ENCODE measurements around the gene SLC25A2. TPM values are rescaled to one million over a fixed set of nuclear protein-coding genes. Genes with fewer than 3 reads are reported as not detected.
A peak's percentile ranks its signal among the peaks of the same experiment; 100 is the strongest.

The SLC25A2 gene
- total and polyA plus RNA-seq, 2 experiments from 2014 or later, result 0.42 TPM; not detected in 1

DNA sequence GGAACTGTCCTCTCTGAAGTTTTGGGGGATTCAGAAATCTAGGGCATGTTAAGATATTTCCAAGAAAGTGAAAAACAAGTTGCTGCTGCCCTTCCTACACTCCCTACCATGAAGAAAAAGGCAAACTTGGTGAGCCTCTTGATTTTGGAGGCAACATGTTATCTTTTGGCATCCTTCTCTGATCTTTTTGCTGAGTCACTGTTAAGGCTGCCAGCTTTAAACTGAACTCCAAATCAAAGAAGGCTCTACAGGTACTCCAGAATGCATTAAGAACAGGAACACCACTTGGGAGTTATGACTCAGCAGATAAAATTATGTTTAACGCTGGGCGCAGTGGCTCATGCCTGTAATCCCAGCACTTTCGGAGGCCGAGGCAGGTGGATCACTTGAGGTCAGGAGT, 34.7 kb downstream of the SLC25A2 start:
- Histone ChIP-seq H3K9me3 (ENCODE audit: low read depth) (peaks cover 3% of the 10 kb centered on the region), H3K4me1 (ENCODE audit: low read depth) (no peaks in the 10 kb centered on the region), H3K4me3 (no peak overlapping the region), H3K27ac (no peak overlapping the region), H3K27me3 (no peaks in the 10 kb centered on the region), H3K36me3 (no peaks in the 10 kb centered on the region)
- TF ChIP-seq CTCF (IDR thresholded peaks at IDR 0.05; ENCODE audit: low read depth, low read length), result no peak
- no peak for DNase-seq (ENCODE audit: low read depth in 1 of 2, low spot score in 1 of 2)

DNA sequence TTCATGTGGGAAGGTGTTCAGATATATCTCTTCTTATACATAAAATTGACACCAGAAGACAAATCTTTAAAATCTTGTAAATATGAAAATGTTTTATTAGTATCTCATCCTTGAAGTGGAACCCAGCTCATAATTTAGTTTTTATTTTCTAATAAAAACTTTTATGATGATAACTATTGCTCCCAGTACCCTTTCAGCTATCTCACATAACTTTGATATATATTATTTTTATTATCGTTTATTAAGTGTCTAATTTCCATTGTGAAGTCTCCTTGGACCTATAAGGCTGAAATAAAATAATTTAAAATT, 42.7 kb downstream of the SLC25A2 start:
- no peak overlapping the region for H3K4me3 ChIP-seq
- no peak for TF ChIP-seq CTCF (IDR thresholded peaks at IDR 0.05; ENCODE audit: low read depth, low read length)
- DNase-seq (ENCODE audit: low read depth in 1 of 2, low spot score in 1 of 2), result no peak
- H3K9me3 ChIP-seq (ENCODE audit: low read depth), result peaks cover 10% of the 10 kb centered on the region
- no peaks in the 10 kb centered on the region for H3K4me1 ChIP-seq (ENCODE audit: low read depth)
- H3K36me3 ChIP-seq, result no peaks in the 10 kb centered on the region
- H3K27me3 ChIP-seq, result no peaks in the 10 kb centered on the region
- no peak overlapping the region for H3K27ac ChIP-seq

- Histone ChIP-seq H3K4me1 (ENCODE audit: low read depth) (no peaks in the 10 kb centered on the region), H3K36me3 (no peaks in the 10 kb centered on the region), H3K9me3 (ENCODE audit: low read depth) (peaks cover 10% of the 10 kb centered on the region), H3K27ac (no peak overlapping the region), H3K4me3 (no peak overlapping the region), H3K27me3 (no peaks in the 10 kb centered on the region)
- TF ChIP-seq CTCF (IDR thresholded peaks at IDR 0.05; ENCODE audit: low read depth, low read length), result no peak
- peak; percentile 3 for DNase-seq (ENCODE audit: low read depth in 1 of 2, low spot score in 1 of 2)
These were observed 43.2 kb downstream of the SLC25A2 start for GRCh38 chr5:141260458-141261237.

- Histone ChIP-seq H3K27ac (no peak overlapping the region), H3K4me1 (ENCODE audit: low read depth) (no peaks in the 10 kb centered on the region)
These were observed 44.9 kb downstream of the SLC25A2 start for GRCh38 chr5:141258948-141259347.

DNA sequence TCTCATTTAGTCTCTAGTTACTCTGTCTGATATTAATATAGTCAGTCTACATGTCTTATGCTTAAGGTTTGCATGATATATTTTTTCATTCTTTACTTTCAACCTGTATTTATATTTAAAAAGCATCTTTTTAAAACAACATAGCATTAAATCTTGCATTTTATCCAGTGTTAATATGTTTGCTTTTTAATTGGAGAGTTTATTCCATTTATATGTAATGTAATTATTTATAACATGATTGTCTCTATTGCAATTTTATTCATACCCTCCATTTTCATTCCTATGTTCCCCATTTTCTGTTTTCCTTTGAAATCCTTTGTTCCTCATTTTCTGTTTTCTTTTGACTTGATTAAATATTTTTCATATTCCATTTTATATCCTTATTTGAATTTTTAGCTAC, 45.4 kb downstream of the SLC25A2 start:
- Histone ChIP-seq H3K27ac (no peak overlapping the region), H3K27me3 (no peaks in the 10 kb centered on the region), H3K4me1 (ENCODE audit: low read depth) (no peaks in the 10 kb centered on the region), H3K4me3 (no peak overlapping the region), H3K9me3 (ENCODE audit: low read depth) (peaks cover 8% of the 10 kb centered on the region), H3K36me3 (no peaks in the 10 kb centered on the region)
- no peak for DNase-seq (ENCODE audit: low read depth in 1 of 2, low spot score in 1 of 2)
- TF ChIP-seq CTCF (IDR thresholded peaks at IDR 0.05; ENCODE audit: low read depth, low read length), result no peak

More at GRCh38 chr5:141258948-141259347, 44.9 kb downstream of the SLC25A2 start:
- H3K27me3 ChIP-seq, result no peaks in the 10 kb centered on the region
- H3K36me3 ChIP-seq, result no peaks in the 10 kb centered on the region
- no peak overlapping the region for H3K4me3 ChIP-seq
- DNase-seq (ENCODE audit: low read depth in 1 of 2, low spot score in 1 of 2), result no peak
- no peak for TF ChIP-seq CTCF (IDR thresholded peaks at IDR 0.05; ENCODE audit: low read depth, low read length)
- H3K9me3 ChIP-seq (ENCODE audit: low read depth), result peaks cover 8% of the 10 kb centered on the region

Other genes with a start within 250 kb of the SLC25A2 start
Only the 30 nearest of the 38 such genes appear.
- gene PCDHB7, start 131.4 kb downstream of the SLC25A2 start, total RNA-seq, result 1.1 and 2.3 TPM in 2 replicates
- gene PCDHB7, start 131.4 kb downstream of the SLC25A2 start, polyA plus RNA-seq, result 0.40 and 1.0 TPM in 2 replicates
- gene PCDHB8, start 126.3 kb downstream of the SLC25A2 start, total RNA-seq, result 17.2 and 20.8 TPM in 2 replicates
- gene PCDHB8, start 126.3 kb downstream of the SLC25A2 start, polyA plus RNA-seq, result 6.2 and 8.7 TPM in 2 replicates
- gene PCDHB16, start 121.7 kb downstream of the SLC25A2 start, total RNA-seq, result 4.8 and 6.3 TPM in 2 replicates
- gene PCDHB16, start 121.7 kb downstream of the SLC25A2 start, polyA plus RNA-seq, result 1.6 and 2.7 TPM in 2 replicates
- gene PCDHB9, start 116.9 kb downstream of the SLC25A2 start, total RNA-seq, result 7.4 and 7.9 TPM in 2 replicates
- 2.5 and 2.9 TPM in 2 replicates for gene PCDHB9, start 116.9 kb downstream of the SLC25A2 start, polyA plus RNA-seq
- 8.8 and 10.9 TPM in 2 replicates for gene PCDHB10, start 111.7 kb downstream of the SLC25A2 start, total RNA-seq
- gene PCDHB10, start 111.7 kb downstream of the SLC25A2 start, polyA plus RNA-seq, result 7.8 and 9.0 TPM in 2 replicates
- gene PCDHB11, start 104.4 kb downstream of the SLC25A2 start, total RNA-seq, result 4.7 and 8.6 TPM in 2 replicates
- gene PCDHB11, start 104.4 kb downstream of the SLC25A2 start, polyA plus RNA-seq, result 2.4 and 3.1 TPM in 2 replicates
- 9.5 and 17.7 TPM in 2 replicates for gene PCDHB12, start 95.3 kb downstream of the SLC25A2 start, total RNA-seq
- gene PCDHB12, start 95.3 kb downstream of the SLC25A2 start, polyA plus RNA-seq, result 2.1 and 3.5 TPM in 2 replicates
- gene PCDHB13, start 90.1 kb downstream of the SLC25A2 start, total RNA-seq, result 7.8 and 8.4 TPM in 2 replicates
- gene PCDHB13, start 90.1 kb downstream of the SLC25A2 start, polyA plus RNA-seq, result 1.3 and 3.1 TPM in 2 replicates
- gene PCDHB14, start 80.7 kb downstream of the SLC25A2 start, total RNA-seq, result 17.3 and 21.2 TPM in 2 replicates
- 8.1 and 11.8 TPM in 2 replicates for gene PCDHB14, start 80.7 kb downstream of the SLC25A2 start, polyA plus RNA-seq
- 21.3 and 32.4 TPM in 2 replicates for gene PCDHB15, start 58.7 kb downstream of the SLC25A2 start, total RNA-seq
- gene PCDHB15, start 58.7 kb downstream of the SLC25A2 start, polyA plus RNA-seq, result 13.3 and 19.3 TPM in 2 replicates
- gene TAF7, start 16.7 kb upstream of the SLC25A2 start, total RNA-seq, result 93.8 and 124 TPM in 2 replicates
- gene TAF7, start 16.7 kb upstream of the SLC25A2 start, polyA plus RNA-seq, result 165 and 215 TPM in 2 replicates
- gene PCDHGA1, start 26.5 kb upstream of the SLC25A2 start, total RNA-seq, result 1.7 and 2.3 TPM in 2 replicates
- 0.40 and 1.2 TPM in 2 replicates for gene PCDHGA1, start 26.5 kb upstream of the SLC25A2 start, polyA plus RNA-seq
- 0.95 and 1.8 TPM in 2 replicates for gene PCDHGA2, start 34.7 kb upstream of the SLC25A2 start, total RNA-seq
- 0.18 and 1.1 TPM in 2 replicates for gene PCDHGA2, start 34.7 kb upstream of the SLC25A2 start, polyA plus RNA-seq
- gene PCDHGA3, start 39.8 kb upstream of the SLC25A2 start, total RNA-seq, result 1.5 and 3.2 TPM in 2 replicates
- 1.4 and 2.2 TPM in 2 replicates for gene PCDHGA3, start 39.8 kb upstream of the SLC25A2 start, polyA plus RNA-seq
- 1.8 and 3.7 TPM in 2 replicates for gene PCDHGB1, start 46.0 kb upstream of the SLC25A2 start, total RNA-seq
- 0.32 and 0.46 TPM in 2 replicates for gene PCDHGB1, start 46.0 kb upstream of the SLC25A2 start, polyA plus RNA-seq
- gene PCDHGA4, start 51.0 kb upstream of the SLC25A2 start, total RNA-seq, result 1.5 and 1.8 TPM in 2 replicates
- 0.20 and 0.32 TPM in 2 replicates for gene PCDHGA4, start 51.0 kb upstream of the SLC25A2 start, polyA plus RNA-seq
- 2.7 and 3.0 TPM in 2 replicates for gene PCDHGB2, start 55.9 kb upstream of the SLC25A2 start, total RNA-seq
- 1.0 and 2.8 TPM in 2 replicates for gene PCDHGB2, start 55.9 kb upstream of the SLC25A2 start, polyA plus RNA-seq
- 1.1 and 1.2 TPM in 2 replicates for gene PCDHGA5, start 60.1 kb upstream of the SLC25A2 start, total RNA-seq
- gene PCDHGA5, start 60.1 kb upstream of the SLC25A2 start, polyA plus RNA-seq, result 0.09 TPM in 1 of 2 replicates, not detected in the other
- gene PCDHGB3, start 66.2 kb upstream of the SLC25A2 start, total RNA-seq, result 0.71 and 1.2 TPM in 2 replicates
- 0.27 TPM in 1 of 2 replicates, not detected in the other for gene PCDHGB3, start 66.2 kb upstream of the SLC25A2 start, polyA plus RNA-seq
- 0.66 and 0.88 TPM in 2 replicates for gene PCDHGA6, start 69.8 kb upstream of the SLC25A2 start, total RNA-seq
- gene PCDHGA6, start 69.8 kb upstream of the SLC25A2 start, polyA plus RNA-seq, result not detected in 2 replicates
- 1.0 and 1.2 TPM in 2 replicates for gene PCDHGA7, start 78.7 kb upstream of the SLC25A2 start, total RNA-seq
- gene PCDHGA7, start 78.7 kb upstream of the SLC25A2 start, polyA plus RNA-seq, result 0.20 TPM in 1 of 2 replicates, not detected in the other
- gene PCDHGB4, start 83.6 kb upstream of the SLC25A2 start, total RNA-seq, result 17.4 and 23.5 TPM in 2 replicates
- 9.9 and 12.5 TPM in 2 replicates for gene PCDHGB4, start 83.6 kb upstream of the SLC25A2 start, polyA plus RNA-seq
- gene PCDHGA8, start 88.6 kb upstream of the SLC25A2 start, total RNA-seq, result 2.3 and 2.5 TPM in 2 replicates
- 0.37 and 1.0 TPM in 2 replicates for gene PCDHGA8, start 88.6 kb upstream of the SLC25A2 start, polyA plus RNA-seq
- gene PCDHGB5, start 93.9 kb upstream of the SLC25A2 start, total RNA-seq, result 1.2 and 2.6 TPM in 2 replicates
- 0.66 TPM in 1 of 2 replicates, not detected in the other for gene PCDHGB5, start 93.9 kb upstream of the SLC25A2 start, polyA plus RNA-seq
- 1.1 and 1.8 TPM in 2 replicates for gene PCDHGA9, start 98.7 kb upstream of the SLC25A2 start, total RNA-seq
- gene PCDHGA9, start 98.7 kb upstream of the SLC25A2 start, polyA plus RNA-seq, result 0.04 and 0.70 TPM in 2 replicates
- gene PCDHGB6, start 104.0 kb upstream of the SLC25A2 start, total RNA-seq, result 28.7 and 48.6 TPM in 2 replicates
- gene PCDHGB6, start 104.0 kb upstream of the SLC25A2 start, polyA plus RNA-seq, result 26.1 and 44.1 TPM in 2 replicates
- 4.5 and 7.3 TPM in 2 replicates for gene PCDHGA10, start 108.9 kb upstream of the SLC25A2 start, total RNA-seq
- 1.1 and 1.4 TPM in 2 replicates for gene PCDHGA10, start 108.9 kb upstream of the SLC25A2 start, polyA plus RNA-seq
- 11.3 and 19.9 TPM in 2 replicates for gene PCDHGB7, start 113.6 kb upstream of the SLC25A2 start, total RNA-seq
- 8.4 and 12.3 TPM in 2 replicates for gene PCDHGB7, start 113.6 kb upstream of the SLC25A2 start, polyA plus RNA-seq
- 3.6 and 5.0 TPM in 2 replicates for gene PCDHGA11, start 117.0 kb upstream of the SLC25A2 start, total RNA-seq
- gene PCDHGA11, start 117.0 kb upstream of the SLC25A2 start, polyA plus RNA-seq, result 0.64 and 1.7 TPM in 2 replicates
- gene PCDHGA12, start 126.5 kb upstream of the SLC25A2 start, total RNA-seq, result 1.7 and 6.1 TPM in 2 replicates
- 0.45 and 0.52 TPM in 2 replicates for gene PCDHGA12, start 126.5 kb upstream of the SLC25A2 start, polyA plus RNA-seq

Measured in cardiac muscle cell (in vitro differentiated cells and primary cell).